WI38 (cell line): ENCODE data around the gene PGP.
"Not testable (repeated sequence)": the region's sequence is repeated elsewhere in the genome, so short reads cannot be mapped to it uniquely, and the experiment has no call there.

Source experiments
- H3K4me3 ChIP-seq: 2 replicates; pipeline ENCODE4 v1.5.1; 2011; ENCODE audit warnings: low read depth, mild to moderate bottlenecking, control low read depth, low read length
- TF ChIP-seq, protein P1 (sequence below): IDR thresholded peaks from 2 replicates; pipeline ENCODE4 v1.5.1; 2012; ENCODE audit warnings: low read depth, mild to moderate bottlenecking, control low read depth, low read length

PGP gene, protein sequence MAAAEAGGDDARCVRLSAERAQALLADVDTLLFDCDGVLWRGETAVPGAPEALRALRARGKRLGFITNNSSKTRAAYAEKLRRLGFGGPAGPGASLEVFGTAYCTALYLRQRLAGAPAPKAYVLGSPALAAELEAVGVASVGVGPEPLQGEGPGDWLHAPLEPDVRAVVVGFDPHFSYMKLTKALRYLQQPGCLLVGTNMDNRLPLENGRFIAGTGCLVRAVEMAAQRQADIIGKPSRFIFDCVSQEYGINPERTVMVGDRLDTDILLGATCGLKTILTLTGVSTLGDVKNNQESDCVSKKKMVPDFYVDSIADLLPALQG

DNA sequence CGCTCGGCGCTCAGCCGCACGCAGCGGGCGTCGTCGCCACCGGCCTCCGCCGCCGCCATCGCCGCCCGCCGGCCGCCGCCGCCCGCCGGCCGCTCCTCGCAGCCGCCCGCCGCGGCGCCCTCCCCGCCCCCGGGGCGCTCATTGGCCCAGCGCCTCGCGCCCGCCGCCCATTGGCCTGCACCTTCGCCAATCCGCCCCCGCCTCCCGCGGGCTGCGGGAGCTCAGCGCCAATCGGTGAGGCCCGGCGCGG is at the start of gene PGP:
PGP (minus strand) TSS at position 122 of the 250 bp plus-strand sequence; CDS start at position 59, 63 bp downstream.
- TF ChIP-seq, protein P1, sequence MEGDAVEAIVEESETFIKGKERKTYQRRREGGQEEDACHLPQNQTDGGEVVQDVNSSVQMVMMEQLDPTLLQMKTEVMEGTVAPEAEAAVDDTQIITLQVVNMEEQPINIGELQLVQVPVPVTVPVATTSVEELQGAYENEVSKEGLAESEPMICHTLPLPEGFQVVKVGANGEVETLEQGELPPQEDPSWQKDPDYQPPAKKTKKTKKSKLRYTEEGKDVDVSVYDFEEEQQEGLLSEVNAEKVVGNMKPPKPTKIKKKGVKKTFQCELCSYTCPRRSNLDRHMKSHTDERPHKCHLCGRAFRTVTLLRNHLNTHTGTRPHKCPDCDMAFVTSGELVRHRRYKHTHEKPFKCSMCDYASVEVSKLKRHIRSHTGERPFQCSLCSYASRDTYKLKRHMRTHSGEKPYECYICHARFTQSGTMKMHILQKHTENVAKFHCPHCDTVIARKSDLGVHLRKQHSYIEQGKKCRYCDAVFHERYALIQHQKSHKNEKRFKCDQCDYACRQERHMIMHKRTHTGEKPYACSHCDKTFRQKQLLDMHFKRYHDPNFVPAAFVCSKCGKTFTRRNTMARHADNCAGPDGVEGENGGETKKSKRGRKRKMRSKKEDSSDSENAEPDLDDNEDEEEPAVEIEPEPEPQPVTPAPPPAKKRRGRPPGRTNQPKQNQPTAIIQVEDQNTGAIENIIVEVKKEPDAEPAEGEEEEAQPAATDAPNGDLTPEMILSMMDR = no peak
- peak within 1 kb of the TSS; percentile 72 for H3K4me3 ChIP-seq

DNA sequence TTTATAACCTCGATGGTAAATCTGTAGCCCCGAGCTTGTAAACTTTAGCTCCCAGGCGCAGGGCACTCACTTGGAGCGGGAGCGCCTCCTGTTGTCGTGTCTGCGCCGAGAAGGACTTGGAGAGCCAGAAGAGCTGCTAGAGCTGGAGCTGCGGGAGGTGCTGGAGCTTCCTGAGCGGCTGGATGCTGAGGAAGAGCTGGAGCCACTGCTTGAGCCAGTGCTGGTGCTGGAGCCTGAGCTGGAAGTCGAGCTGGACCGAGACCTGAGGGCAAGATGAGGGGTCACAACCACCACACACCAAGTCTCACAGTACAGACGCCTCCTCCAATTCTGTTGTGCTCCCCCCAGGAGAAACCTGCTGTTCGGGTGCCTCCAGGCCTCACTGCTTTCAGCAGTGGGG is 48.4 kb upstream of the PGP start:
- not testable (repeated sequence) for H3K4me3 ChIP-seq

DNA sequence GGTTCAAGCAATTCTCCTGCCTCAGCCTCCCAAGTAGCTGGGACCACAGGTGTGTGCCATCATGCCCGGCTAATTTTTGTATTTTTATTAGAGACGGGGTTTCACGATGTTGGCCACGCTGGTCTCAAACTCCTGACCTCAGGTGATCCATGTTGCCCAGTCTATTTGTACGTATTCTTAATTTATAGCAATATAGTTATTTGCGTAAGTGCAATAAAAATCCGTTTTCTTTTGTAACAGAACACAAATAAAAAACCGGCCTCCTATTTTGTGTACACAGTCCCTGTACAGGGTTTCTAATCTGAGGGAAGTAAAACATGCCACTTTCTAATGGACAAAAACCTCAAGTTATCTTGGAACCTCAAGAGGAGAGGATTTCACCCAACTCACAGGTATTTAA is 45.6 kb upstream of the PGP start:
- TF ChIP-seq, protein P1 = no peak
- no peak overlapping the region for H3K4me3 ChIP-seq

DNA sequence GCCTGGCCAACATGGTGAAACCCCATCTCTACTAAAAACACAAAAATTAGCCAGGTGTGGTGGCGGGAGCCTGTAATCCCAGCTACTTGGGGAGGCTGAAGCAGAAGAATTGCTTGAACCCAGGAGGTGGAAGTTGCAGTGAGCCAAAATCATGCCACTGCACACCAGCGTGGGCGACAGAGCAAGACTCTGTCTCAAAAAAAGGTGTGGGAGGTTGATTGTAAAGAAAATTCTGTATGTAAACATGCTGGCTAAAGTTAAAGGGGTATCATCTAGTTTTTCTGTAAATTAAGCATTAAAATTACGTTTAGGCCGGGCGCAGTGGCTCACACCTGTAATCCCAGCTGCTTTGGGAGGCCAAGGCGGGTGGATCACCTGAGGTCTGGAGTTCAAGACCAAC is 43.9 kb upstream of the PGP start:
- not testable (repeated sequence) for H3K4me3 ChIP-seq

DNA sequence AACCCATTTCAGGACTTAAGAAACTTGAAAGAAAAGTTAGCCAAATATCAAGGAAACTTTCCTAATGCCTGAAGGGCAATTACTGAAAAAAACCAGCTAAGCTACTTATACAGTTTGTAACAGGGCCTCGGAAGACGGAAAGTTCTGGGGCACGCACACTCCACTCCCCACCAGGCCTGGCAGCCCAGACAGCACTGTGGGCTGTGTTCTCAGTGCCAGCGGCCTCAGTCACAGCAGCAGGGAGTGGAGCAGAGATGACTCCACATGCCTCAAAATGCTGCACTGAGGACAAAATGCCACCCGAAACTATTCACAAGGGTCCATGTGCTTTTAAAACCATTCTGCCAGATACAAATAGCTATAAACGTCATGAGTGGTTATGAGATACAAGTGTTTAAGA is 43.1 kb upstream of the PGP start:
- H3K4me3 ChIP-seq = no peak overlapping the region
- TF ChIP-seq, protein P1 = no peak

DNA sequence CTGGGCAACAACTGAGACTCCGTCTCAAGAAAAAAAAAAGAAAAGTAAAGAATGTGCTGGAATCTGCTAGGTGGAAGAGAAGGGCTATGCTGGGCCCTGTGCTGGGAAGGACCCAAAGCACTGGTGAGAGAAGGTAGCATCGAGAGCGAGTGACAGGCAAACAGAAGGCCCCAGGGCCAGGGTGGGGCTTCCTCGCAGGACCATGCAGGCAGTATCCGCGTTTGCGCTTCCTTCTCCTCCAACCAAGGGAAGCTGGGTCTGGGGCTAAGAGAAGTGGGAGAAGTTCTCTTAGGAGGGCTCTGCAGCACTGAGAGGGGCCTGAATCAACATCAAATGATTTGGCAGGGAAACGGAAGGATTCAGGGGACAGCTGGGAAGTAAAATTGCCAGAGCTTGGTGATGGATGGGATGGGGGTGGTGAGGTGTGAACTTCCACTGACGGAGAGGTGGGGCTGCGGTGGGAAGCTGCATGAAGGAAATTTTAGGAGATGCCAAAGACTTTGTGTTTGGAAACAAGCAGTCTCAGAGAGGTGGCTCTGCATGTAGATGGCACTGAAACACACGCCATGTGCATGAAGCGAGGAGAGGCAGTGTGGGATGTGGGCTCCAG is 42.0 kb upstream of the PGP start:
- TF ChIP-seq, protein P1 = no peak
- H3K4me3 ChIP-seq = no peak overlapping the region

DNA sequence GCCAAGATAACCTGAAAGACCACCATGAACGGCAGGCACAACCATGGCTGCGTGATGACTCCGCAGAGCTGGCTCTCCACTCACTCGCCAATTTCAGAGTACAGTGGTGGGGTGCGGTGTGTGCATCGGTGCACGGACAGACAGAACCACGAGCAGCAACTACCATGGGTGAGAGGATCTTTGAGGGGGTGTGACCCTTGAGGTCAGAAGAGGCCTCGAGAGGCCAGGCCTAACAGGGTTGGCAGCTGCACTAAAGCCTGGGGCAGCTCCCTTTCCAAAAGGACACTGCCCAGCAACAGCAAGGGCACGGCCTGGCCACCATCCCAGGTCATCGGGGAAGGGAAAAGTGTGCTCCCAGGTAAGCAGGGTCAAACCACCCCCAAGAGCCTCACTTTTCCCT is 38.7 kb upstream of the PGP start:
- TF ChIP-seq, protein P1 = no peak
- no peak overlapping the region for H3K4me3 ChIP-seq

DNA sequence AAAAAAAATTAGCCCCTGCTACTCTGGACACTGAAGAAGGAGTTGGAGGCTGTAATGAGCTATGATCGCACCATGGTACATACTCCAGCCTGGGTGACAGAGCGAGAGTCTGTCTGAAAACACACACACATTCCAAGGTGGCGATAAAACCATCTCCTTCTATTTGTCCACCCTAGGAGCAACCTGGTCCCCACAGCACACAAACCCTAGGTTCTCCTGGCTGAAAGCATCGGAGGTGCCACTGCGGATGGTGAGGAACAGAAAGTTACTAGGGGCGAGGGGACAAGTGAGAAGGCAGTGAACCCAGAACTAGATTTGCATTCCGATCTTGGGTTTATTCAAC is 38.1 kb upstream of the PGP start:
- H3K4me3 ChIP-seq = no peak overlapping the region
- TF ChIP-seq, protein P1 = no peak
